ENCODE results near the gene XPNPEP3. TPM values are rescaled to one million over a fixed set of nuclear protein-coding genes. Genes with fewer than 3 reads are reported as not detected.
"Not testable (repeated sequence)": the region's sequence is repeated elsewhere in the genome, so short reads cannot be mapped to it uniquely, and the experiment has no call there.

Gene XPNPEP3
- polyA plus RNA-seq (2012; ENCODE audit: missing spikeins): 8.9 TPM

- peak; percentile 99 for FAIRE-seq
- DNase-seq (ENCODE audit: insufficient read length): peak; percentile 75
- TF ChIP-seq POLR2AphosphoS5 (IDR thresholded peaks at IDR 0.05; ENCODE audit: low read depth, low read length): peak; percentile 67
- peak; percentile 63; the same call in 1 of the 2 replicates for TF ChIP-seq TAF1 (IDR thresholded peaks at IDR 0.05; ENCODE audit: borderline replicate concordance, low read depth, low read length)
- peak; percentile 80 for TF ChIP-seq POLR2A (IDR thresholded peaks at IDR 0.05; ENCODE audit: low read depth, low read length)
These were observed at the start of gene XPNPEP3, which contains the start of gene ST13 for GRCh38 chr22:40856513-40857308. Gene XPNPEP3, plus strand, starts transcription at chr22:40857148. Its CDS starts 34 bp downstream, at chr22:40857182. Gene ST13, minus strand, starts transcription at chr22:40856639. Its CDS starts 99 bp downstream, at chr22:40856540.

GRCh38 chr22:40808018-40808841 is 48.7 kb upstream of the XPNPEP3 start:
- no peak for DNase-seq (ENCODE audit: insufficient read length)
- no peak for FAIRE-seq

GRCh38 chr22:40813912-40814315 is 43.0 kb upstream of the XPNPEP3 start:
- no peak for FAIRE-seq
- DNase-seq (ENCODE audit: insufficient read length): no peak

More at GRCh38 chr22:40808018-40808841, 48.7 kb upstream of the XPNPEP3 start:
- TF ChIP-seq TAF1 (IDR thresholded peaks at IDR 0.05; ENCODE audit: borderline replicate concordance, low read depth, low read length): no peak
- TF ChIP-seq POLR2AphosphoS5 (IDR thresholded peaks at IDR 0.05; ENCODE audit: low read depth, low read length): no peak
- no peak for TF ChIP-seq POLR2A (IDR thresholded peaks at IDR 0.05; ENCODE audit: low read depth, low read length)

GRCh38 chr22:40817737-40818136 is 39.2 kb upstream of the XPNPEP3 start:
- FAIRE-seq (peak; percentile 84), DNase-seq (ENCODE audit: insufficient read length) (no peak)
- TF ChIP-seq TAF1 (IDR thresholded peaks at IDR 0.05; ENCODE audit: borderline replicate concordance, low read depth, low read length) (no peak), POLR2A (IDR thresholded peaks at IDR 0.05; ENCODE audit: low read depth, low read length) (no peak), POLR2AphosphoS5 (IDR thresholded peaks at IDR 0.05; ENCODE audit: low read depth, low read length) (no peak; the same call in 1 of the 2 replicates)

More at GRCh38 chr22:40813912-40814315, 43.0 kb upstream of the XPNPEP3 start:
- TF ChIP-seq TAF1 (IDR thresholded peaks at IDR 0.05; ENCODE audit: borderline replicate concordance, low read depth, low read length): no peak
- no peak for TF ChIP-seq POLR2A (IDR thresholded peaks at IDR 0.05; ENCODE audit: low read depth, low read length)
- no peak for TF ChIP-seq POLR2AphosphoS5 (IDR thresholded peaks at IDR 0.05; ENCODE audit: low read depth, low read length)

- DNase-seq (ENCODE audit: insufficient read length): no peak
These were observed 38.7 kb upstream of the XPNPEP3 start for GRCh38 chr22:40818192-40818746.

GRCh38 chr22:40818747-40819598 is 38.0 kb upstream of the XPNPEP3 start, which contains the start of gene SLC25A17:
Gene SLC25A17, minus strand, starts transcription at chr22:40819346. Its CDS starts 98 bp downstream, at chr22:40819248.
- FAIRE-seq: peak; percentile 92
- DNase-seq (ENCODE audit: insufficient read length): peak; percentile 93
- TF ChIP-seq POLR2A (IDR thresholded peaks at IDR 0.05; ENCODE audit: low read depth, low read length) (peak; percentile 73), POLR2AphosphoS5 (IDR thresholded peaks at IDR 0.05; ENCODE audit: low read depth, low read length) (no peak)

More at GRCh38 chr22:40818192-40818746, 38.7 kb upstream of the XPNPEP3 start:
- TF ChIP-seq POLR2AphosphoS5 (IDR thresholded peaks at IDR 0.05; ENCODE audit: low read depth, low read length): no peak
- TF ChIP-seq TAF1 (IDR thresholded peaks at IDR 0.05; ENCODE audit: borderline replicate concordance, low read depth, low read length): no peak
- TF ChIP-seq POLR2A (IDR thresholded peaks at IDR 0.05; ENCODE audit: low read depth, low read length): no peak
- no peak for FAIRE-seq

GRCh38 chr22:40819599-40820140 is 37.3 kb upstream of the XPNPEP3 start:
- no peak for TF ChIP-seq POLR2AphosphoS5 (IDR thresholded peaks at IDR 0.05; ENCODE audit: low read depth, low read length)
- no peak for TF ChIP-seq POLR2A (IDR thresholded peaks at IDR 0.05; ENCODE audit: low read depth, low read length)
- no peak for TF ChIP-seq TAF1 (IDR thresholded peaks at IDR 0.05; ENCODE audit: borderline replicate concordance, low read depth, low read length)
- FAIRE-seq: no peak
- no peak for DNase-seq (ENCODE audit: insufficient read length)

- no peak for TF ChIP-seq POLR2AphosphoS5 (IDR thresholded peaks at IDR 0.05; ENCODE audit: low read depth, low read length)
- TF ChIP-seq POLR2A (IDR thresholded peaks at IDR 0.05; ENCODE audit: low read depth, low read length): no peak
- no peak for TF ChIP-seq TAF1 (IDR thresholded peaks at IDR 0.05; ENCODE audit: borderline replicate concordance, low read depth, low read length)
- FAIRE-seq (no peak), DNase-seq (ENCODE audit: insufficient read length) (no peak)
These were observed 33.5 kb upstream of the XPNPEP3 start for GRCh38 chr22:40823426-40823825.

- not testable (repeated sequence) for DNase-seq (ENCODE audit: insufficient read length); FAIRE-seq
These were observed 30.7 kb upstream of the XPNPEP3 start for GRCh38 chr22:40826292-40826691.
